NCI-H446 treated with DMSO at 0.1 percent for 48 hours (cell line): ENCODE data around the gene CCDC93.
"Not testable (repeated sequence)": the region's sequence is repeated elsewhere in the genome, so short reads cannot be mapped to it uniquely, and the experiment has no call there.

Source experiments
- DNase-seq: peaks from one replicate; lab custom pipeline; 2025; lab: John Stamatoyannopoulos, UW

CCDC93 gene

DNA sequence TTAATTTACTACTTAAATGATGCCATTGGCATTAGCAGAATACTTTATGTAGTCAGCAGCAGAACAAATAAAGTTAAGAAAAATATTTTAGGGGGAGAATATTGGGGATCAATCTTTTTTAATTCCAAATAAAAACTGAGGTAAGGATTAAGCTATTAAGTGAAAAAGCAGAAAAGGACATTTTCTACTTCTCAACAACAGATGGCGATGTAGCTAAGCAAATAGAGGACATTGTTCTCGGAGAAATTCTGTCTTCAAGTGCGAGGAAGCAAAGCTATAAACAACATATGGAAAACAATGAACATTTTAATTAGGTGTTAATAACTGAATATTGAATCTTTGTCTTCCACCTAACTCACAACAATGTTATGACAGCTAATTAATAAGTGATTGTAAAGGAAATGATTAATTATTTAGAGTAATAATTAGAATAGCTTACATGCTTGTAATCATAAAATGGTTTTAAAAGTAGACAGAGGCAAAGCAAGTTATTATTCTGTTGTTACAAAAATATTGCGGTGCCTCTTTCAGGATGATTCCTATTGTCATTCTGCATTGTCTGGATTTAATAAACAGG lies 32.9 kb upstream of the CCDC93 start:
- DNase-seq = peak; percentile 59

DNA sequence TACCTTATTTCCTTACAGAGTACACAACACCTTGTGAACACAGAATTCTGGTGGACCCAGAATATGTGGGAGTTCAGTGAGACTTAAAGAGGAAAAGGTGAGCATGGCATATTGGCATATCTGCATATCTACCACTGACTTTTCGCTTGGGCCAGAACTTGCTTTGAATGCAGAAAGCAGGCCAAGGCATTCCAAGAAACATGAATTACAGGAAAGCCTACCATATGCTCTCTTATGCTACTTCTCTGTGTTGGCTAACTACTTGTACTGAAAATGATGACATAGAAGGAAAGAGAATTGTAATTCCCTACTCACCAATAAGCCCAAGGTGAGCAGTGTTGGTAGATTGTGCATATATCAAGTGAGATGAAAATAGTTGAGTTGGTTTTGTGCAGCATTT lies 31.4 kb upstream of the CCDC93 start:
- DNase-seq = no peak

DNA sequence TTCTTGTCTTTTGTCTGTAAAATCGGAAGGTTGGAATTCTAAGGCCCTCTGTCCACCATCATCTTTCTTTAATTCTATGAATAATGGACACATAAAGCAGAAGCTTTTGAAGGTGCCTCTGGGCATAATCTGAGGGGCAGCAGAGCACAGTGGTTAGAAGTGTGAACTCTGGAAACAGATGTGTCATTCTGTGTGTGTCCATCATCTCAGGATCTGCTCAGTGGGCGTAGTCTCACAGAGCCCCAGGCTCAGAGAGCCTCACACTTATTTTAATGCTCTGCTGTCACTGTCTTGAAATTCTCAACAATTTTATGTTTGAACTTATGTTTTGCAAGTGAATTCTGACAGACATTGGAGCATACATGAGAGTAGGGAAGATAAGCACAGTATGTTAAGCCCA lies 31.0 kb upstream of the CCDC93 start:
- DNase-seq = no peak

DNA sequence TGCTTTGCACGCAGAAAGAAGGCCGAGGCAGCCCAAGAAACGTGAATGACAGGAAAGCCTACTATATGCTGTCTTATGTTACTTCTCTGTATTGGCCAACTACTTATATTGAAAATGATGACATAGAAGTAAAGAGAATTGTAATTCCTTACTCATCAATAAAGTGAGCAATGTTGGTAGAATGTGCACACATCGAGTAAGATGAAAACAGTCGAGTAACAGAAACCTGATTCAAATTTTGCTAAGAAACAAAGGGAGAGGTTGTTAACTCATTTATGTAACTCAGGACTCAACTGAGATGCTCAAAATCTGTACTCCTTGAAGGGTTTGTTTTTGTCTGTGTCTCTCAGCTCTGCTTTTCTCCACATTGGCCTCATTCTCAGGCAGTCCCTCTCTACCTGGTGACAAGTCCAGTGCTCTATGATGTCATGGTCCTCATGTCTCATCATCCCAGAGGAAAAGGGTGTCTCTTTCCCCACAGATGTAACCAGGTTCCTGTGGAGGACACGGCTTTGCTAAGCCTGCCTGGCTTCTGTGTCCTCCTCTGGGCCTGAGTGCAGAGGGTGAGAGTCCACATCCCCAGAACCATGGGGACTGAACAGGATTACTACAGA lies 30.3 kb upstream of the CCDC93 start:
- no peak for DNase-seq

DNA sequence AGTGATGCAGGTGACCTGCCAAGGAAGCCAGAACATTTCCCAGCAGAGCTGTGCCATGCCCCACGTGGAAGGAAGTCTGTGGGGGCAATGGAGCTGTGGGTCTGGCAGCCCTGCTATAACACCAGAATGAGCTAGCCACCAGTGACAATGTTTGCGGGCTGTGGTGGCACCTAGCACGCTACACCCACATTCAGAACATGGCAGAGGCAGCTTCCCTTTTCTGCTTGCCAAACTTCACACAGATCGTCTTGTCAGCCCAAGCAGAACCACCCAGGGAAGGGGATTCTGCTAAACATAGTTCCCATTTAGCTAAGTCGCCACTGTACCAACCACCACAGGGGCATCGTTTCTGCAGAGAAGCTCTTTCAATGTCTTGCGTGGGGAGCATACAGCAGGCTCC lies 27.0 kb upstream of the CCDC93 start:
- no peak for DNase-seq

DNA sequence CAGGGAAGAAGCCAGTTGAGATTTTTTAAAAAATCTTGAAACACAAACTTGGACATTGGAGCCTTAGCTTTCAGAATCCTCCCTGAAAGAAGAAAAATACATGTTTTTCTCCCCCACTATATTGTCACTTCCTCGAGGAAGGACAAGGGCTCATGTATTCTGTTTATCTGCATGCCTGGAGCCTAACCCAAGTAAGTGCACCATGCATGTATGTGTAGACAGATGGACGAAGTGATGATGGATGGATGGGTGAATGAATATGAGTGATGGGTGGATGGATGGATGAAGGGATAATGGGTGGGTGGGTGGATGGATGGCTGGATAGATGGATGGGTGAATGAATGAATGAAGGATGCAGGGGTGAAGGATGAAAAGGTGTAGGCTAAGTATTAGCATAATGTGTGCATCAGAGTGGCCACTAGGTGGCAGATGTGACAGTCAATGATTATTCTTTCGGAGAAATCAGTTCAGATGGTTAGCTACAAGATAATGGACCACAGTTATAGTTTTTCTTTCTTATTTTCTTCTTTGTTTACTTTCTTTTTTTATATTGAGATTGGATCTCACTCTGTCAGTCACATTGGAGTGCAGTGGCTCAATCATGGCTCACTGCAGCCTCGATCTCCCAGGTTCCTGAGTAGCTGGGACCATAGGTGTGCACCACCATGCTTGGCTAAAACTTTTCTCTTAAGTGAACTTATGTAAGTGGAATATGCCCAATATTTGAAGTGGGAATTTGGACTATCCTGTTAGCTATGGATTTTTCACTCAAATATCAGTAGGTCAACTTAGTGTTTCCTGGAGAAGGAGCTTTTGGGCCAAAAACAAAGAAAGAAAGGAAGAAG lies 18.5 kb upstream of the CCDC93 start:
- DNase-seq = peak; percentile 27

DNA sequence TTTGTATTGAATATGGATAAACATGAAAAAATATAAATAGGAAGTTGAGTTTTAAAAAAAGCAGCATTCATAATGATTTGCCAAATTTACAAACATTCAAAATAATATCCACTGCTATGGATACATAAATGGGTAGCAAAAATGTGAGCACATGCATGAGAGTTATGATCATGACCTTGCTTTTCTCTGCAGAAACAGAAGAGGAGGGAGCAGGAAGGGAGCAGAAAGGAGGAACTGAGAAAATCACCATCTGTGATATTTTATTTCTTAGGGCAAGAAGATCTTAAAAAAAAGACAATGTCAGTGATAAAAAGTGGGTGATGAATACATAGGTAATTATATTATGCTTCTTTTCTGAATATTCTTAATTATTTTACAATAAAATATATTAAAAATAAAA lies 17.7 kb upstream of the CCDC93 start:
- DNase-seq = no peak

DNA sequence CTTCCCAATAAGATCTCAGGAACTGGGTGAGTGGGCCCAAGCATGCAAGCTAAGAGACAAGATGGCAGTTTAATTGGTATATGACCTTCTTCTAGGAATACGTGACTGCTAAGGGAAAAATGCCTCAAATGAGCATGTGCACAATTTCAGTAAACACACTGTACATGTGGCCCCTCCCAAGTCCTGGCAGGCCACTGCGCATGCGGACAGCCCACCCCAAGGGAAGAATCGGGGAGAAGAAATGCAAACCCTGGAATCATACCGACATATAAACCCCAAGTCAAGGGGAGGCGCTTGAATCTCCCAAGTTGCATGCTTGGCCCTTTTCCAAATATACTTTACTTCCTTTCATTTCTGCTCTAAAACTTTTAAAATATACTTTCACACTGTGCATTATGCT lies 15.2 kb upstream of the CCDC93 start:
- no peak for DNase-seq

DNA sequence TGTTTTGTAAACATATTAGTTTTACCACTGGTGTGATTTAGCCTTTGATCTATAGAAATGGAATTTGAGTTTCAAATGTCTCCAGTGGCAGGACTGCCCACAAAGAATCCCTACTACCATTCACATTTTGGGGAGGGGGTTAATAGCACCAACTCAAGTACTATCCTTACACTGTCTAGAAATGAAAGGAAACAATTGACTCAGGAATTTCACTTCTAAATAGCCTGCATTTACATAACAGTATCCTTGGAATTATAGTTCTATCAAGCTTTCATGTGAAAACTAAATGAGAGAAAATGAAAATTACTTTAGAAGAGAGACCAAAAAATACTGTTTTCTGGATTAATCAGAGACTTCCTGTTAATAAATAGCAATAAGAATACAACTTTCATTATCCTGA lies 7.5 kb upstream of the CCDC93 start:
- no peak for DNase-seq

DNA sequence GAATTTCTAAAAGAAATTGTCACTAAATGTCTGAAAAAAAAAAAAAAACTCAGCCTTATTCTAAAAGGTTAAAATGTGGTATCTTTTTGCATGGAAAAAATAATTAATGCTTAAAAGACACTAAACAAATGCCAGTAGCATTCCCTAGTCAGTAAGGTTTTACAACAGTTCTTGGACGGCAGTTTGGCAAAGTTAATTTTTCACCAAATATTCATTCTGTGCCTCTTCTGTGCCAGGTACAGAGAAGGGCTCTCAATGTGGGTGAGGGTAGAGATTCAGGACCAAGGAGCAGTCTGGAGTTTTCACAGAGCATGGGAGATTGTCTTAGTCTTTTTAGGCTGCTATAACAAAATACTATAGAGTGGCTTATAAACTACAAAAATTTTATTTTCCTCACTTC lies 6.0 kb upstream of the CCDC93 start:
- no peak for DNase-seq

DNA sequence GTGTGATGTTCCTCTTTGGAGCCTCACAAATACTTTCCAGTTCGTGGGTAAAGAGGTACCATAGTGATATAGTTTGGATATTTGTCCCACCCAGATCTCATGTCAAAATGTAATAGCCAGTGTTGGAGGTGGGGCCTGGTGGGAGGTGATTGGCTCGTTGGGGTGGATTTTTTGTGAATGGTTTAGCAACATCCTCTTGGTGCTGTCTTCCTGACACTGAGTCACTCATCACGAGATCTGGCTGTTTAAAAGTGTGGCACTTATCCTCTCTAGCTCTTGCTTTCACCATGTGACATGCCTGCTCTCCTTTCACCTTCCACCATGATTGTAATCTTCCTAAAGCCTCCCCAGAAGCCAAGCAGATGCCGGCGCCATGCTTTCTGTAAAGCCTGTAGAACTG lies 3.0 kb upstream of the CCDC93 start:
- DNase-seq = no peak

DNA sequence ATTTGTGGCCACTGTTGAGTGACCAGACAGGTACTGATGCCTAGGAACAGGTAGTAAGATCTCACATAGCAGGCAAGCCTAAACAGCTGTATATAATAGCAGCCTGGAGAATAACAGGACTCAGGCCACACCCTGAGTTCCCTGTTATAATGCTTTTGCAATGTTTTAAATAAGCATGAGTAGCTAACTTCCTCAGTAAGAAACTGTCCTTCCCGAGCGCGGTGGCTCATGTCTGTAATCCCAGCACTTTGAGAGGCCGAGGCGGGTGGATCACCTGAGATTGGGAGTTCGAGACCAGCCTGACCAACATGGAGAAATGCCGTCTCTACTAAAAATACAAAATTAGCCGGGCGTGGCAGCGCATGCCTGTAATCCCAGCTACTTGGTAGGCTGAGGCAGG lies 1.9 kb upstream of the CCDC93 start:
- not testable (repeated sequence) for DNase-seq

DNA sequence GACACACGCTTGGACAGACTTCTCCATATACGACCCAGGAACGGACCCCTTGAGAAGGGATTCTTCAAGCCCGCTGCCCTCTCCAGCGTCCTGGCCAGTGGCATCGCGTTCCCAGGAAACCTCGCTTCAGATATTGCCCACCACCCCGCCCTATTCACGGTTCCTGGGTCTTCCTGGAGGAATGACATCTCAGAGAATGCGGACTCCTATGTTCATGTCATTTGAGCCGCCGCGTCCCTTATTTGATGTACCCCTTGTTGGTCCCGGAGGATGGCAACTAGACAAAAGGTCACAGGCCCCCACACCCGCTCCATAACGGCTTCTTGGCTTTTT lies 588 bp upstream of the CCDC93 start:
- DNase-seq = no peak

DNA sequence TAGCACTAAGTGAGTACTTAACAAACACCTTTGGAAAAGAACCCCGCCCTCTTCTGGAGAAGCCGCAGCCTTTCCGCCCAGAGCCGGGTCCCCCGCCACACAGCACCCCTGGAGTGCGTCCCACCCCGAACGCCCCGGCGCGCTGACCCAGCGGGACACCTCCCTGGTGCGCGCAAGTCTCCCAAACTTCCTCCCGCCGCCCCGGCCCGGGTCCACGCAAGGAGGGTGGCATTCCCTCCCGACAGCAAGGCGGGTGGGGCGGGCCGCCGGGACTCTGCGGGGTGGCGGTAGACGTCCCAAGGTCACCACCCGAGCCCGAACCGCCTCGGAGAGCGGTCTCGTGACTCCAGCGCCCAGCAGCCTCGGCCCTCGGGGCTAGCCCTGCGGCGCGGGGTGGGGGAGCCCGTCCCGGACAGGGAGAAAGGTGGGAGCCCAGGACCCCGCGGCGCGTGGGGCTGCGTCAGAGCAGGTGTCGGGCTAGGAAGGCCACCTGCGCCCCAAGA lies 598 bp downstream of the CCDC93 start:
- no peak for DNase-seq

DNA sequence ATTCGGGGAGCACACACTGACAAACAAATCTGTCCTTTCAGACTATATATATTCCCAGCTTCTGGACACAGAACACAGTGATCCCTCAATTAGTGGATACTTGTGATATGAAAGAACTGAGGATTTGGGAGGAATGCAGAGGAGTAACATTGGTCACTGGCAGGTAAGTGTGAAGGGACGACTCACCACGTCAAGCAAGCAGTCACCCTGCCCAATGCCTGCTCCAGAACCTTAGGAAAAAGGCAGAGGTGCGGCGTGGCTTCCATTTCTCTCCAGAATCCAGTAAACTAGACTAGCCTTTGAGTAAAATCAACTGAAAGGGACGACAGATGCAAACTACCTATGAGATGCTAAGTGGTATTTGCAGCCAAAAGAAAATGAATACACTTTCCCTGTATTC lies 1.1 kb downstream of the CCDC93 start:
- DNase-seq = no peak

DNA sequence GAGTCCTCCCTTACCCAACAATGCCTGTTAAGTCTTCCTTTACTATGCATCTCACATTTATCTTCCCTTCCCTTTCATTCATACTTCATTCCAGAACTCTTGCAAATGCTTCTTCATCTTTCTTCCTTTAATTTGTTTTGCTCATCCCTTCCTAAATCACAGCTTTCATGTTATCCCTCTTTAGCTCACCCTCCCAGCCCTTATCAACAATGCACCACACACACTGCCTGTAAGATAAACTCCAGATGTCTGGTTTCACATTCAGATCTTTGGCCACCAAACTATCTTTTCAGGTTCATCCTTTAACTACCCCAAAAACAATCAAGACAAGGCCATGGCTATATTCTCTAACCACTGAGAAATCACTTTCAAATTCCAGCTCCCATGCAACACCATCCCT lies 3.4 kb downstream of the CCDC93 start:
- no peak for DNase-seq

DNA sequence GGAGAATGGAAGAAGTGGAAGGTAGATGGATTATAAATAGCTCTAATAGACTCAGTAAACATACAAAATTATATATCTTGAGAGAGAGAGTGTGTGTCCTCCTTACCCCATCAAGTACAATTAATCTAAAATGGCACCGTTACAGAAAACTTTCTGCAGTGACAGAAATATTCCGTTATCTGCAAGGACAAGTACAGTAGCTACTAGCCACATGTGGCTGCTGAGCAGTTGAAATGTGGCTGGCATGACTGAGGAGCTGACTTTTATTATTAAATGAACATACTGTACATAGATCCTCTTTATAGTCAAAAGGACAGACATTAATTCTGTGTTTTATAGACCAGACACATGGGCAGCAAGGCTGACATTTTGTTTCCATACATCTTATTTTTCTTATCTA lies 7.0 kb downstream of the CCDC93 start:
- DNase-seq = no peak

DNA sequence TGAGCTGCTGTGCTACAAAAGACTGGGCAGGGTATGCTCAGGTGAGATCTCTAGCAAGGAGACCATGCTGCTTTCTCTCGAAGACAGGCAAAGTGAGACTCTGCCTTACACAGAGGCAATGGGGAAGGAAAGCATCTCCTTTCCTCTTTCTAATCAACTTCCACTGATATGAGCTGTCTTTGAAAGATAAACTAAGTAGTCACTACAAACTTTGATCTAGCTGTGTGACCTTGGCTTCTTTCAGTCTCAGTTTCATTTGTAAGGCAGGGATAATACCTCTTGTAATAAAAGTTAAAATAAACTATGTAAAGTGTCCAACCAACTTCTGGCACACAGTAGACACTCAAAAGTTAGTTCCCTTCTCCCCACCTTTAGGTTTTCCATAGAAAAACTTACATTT lies 7.5 kb downstream of the CCDC93 start:
- DNase-seq = no peak

DNA sequence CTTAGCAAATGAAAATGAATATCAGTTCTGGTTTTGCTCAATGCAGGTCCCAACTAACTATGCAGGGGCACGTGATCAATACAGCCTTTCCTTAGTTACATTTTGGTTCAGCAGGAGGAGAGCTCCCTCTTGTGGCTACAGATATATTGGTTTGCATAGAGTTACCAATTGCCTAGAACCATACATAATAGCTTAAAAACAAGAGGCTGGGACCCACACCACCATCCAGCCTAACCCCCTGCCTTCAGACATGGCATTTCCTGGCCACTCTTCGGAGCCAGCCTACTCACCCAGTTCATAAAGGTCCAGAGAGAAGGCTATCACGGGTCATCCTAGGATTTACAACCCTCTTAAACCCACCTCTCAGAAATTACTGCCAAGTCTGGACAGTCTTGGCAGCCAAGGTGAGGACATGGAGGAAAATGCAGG lies 10.5 kb downstream of the CCDC93 start:
- DNase-seq = peak; percentile 37

DNA sequence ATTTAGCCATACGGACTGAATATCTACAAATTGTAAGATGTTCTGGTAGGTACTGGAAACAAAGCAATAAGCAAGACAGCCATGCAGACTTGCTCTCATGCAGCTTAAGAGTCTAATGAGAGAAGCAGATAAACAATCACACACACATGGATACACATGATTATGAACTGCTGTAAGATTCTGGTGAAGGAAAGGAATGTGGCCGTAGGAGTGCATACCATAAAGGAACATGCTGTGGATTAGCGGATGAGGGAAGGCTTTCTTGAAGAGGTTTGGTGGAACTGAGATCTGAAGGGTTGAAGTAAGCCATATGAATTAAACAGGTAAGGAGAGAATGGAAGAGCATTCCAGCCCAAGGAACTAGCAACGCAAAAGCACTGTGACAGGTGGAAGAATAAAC lies 13.8 kb downstream of the CCDC93 start:
- DNase-seq = no peak

DNA sequence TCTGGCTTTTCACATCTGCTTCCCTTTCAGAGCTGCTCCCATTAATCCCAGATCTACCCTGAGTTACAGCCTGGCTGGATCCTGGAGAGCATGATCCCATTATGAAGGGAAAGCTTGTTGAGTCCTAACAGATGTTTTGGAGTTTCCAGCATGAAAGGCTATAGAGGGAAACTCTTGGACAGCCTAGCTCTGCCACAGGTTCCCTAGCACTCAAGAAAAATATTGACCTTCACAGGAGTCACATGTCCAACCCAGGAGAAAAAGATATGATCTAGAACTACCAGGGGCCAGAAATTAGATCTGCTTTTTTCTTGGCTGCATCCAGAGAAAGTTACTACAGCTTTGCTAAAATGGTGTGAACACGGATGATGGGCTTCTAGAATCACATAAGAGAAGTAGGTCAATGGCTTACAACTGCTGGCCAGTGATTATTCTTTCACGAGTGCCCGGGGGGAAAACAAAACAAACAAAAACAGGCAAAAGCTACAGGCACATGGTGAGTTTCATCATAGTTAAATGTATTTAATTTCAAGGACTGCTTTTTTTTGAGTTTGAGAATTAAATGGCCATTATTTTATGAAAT lies 15.9 kb downstream of the CCDC93 start:
- no peak for DNase-seq

DNA sequence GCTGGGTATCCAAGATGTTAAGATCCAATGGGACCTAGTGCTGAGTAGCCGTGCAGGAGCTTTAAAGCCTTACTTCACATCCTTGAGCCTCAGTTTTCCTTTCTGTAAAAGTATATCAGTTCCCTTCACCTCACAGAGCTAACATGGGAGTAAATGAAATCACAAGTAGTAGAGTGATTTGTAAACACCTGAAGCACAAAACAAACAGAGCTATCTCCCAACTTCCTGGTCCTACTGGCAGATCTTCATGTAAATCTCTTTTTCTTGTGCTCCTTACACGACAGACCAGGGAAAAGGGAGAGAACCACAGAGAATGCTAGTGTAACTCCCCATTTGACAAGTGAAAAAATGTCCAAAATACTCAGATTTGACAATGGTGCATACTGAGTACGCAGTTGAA lies 17.3 kb downstream of the CCDC93 start:
- DNase-seq = no peak

DNA sequence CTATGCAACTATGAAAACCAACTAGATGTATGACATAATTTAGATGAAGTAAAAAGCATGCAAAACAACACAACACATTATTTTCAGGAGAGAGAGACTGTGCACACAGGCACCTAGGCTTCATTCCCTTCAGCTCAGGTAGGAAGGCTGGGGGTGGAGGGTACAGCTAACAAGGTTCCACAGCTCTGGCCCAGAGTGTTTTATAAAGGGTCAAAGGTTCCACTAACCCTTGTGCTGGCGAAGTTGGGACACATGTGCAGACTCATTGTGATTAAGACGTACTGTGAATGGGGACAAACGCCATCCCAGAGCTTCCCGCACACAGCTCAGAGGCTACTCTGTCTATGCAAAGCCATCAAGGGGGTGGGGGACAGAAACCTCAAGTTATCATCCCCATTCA lies 19.1 kb downstream of the CCDC93 start:
- no peak for DNase-seq
